C4-2B (cell line): ENCODE measurements around the gene NEMP1.
"Not testable (repeated sequence)": the region's sequence is repeated elsewhere in the genome, so short reads cannot be mapped to it uniquely, and the experiment has no call there.

Source experiments
- H3K27ac ChIP-seq: fragments of 450-650 bp; 2 replicates; pipeline ENCODE4 v1.5.1; 2017
- ZFX ChIP-seq: fragments of 450-650 bp; IDR thresholded peaks from 2 replicates; pipeline ENCODE4 v1.6.1; 2017
- TF ChIP-seq, protein P1 (sequence below): fragments of 450-650 bp; conservative IDR thresholded peaks from 2 replicates; pipeline ENCODE4 v1.5.1; 2017; ENCODE audit warnings: mild to moderate bottlenecking

The NEMP1 gene

DNA sequence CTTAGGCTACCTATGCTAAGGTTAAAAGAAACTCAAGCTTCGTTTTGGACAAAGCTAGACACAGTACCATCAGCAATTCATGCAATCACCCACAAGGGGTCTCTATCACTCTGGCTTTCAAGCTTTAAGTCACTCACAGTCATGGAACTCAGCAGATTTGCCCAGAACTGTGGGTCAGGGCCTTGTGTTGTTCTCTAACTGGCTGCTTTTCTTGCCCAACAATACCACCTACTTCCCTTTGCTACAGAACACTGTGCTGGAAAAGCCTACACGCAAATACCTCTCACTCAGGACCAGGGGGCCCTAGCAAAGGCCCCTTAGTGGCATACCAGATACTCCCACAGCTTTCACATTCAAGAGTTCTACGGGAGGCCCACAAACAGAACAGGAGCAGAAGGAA, 9.1 kb downstream of the NEMP1 start:
- H3K27ac ChIP-seq: no peak overlapping the region
- TF ChIP-seq, protein P1, sequence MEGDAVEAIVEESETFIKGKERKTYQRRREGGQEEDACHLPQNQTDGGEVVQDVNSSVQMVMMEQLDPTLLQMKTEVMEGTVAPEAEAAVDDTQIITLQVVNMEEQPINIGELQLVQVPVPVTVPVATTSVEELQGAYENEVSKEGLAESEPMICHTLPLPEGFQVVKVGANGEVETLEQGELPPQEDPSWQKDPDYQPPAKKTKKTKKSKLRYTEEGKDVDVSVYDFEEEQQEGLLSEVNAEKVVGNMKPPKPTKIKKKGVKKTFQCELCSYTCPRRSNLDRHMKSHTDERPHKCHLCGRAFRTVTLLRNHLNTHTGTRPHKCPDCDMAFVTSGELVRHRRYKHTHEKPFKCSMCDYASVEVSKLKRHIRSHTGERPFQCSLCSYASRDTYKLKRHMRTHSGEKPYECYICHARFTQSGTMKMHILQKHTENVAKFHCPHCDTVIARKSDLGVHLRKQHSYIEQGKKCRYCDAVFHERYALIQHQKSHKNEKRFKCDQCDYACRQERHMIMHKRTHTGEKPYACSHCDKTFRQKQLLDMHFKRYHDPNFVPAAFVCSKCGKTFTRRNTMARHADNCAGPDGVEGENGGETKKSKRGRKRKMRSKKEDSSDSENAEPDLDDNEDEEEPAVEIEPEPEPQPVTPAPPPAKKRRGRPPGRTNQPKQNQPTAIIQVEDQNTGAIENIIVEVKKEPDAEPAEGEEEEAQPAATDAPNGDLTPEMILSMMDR: peak; percentile 83
- TF ChIP-seq ZFX: no peak

DNA sequence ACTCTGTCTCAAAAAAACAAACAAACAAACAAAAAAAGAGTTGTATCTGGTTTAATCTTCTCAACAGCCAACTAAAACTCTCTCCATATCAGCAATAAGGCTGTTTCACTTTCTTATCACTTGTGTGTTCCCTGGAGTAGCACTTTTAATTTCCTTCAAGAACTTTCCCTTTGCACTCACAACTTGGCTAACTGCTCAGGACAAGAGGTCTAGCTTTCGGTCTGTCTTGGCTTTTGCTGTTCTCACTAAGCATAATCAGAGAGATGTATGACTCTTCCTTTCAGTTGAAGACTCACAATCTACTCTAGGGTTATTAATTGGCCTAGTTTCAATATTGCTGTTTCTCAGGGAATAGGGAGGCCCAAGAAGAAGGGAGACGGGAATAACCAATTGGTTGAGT, 12.3 kb downstream of the NEMP1 start:
- TF ChIP-seq, protein P1: no peak
- TF ChIP-seq ZFX: no peak
- no peak overlapping the region for H3K27ac ChIP-seq

DNA sequence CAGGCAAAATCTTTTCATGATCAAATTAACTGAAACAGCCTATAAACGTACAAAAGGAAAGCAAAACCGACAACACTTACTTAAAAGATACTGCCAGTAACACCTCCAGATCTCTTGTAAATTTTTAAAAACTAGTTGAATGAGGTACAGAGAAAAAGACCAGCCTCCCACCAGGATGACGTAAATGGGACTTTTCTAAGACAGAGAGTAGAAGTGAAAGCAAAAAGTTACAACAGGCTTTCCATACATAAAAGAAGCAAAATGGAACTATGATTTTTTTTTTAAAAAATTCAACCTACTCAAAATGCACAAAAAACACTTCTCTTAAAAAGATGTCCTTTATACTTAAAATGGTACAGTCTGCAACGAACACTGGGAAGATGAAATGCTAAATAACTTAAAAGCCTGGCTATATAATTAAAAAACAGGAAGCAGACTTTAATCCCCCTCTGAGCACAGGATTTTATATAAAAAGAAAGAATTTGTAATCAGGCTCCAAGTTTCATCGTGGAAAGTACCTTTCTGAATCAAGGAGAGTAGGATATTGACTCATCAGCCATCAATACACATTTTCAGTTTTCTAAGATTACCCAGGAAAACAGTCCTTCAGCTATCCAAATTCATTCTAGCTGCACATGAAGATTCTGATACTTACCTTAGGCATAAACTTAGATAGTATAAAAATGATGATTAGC, 14.5 kb downstream of the NEMP1 start:
- H3K27ac ChIP-seq: no peak overlapping the region
- TF ChIP-seq, protein P1: no peak
- no peak for TF ChIP-seq ZFX

DNA sequence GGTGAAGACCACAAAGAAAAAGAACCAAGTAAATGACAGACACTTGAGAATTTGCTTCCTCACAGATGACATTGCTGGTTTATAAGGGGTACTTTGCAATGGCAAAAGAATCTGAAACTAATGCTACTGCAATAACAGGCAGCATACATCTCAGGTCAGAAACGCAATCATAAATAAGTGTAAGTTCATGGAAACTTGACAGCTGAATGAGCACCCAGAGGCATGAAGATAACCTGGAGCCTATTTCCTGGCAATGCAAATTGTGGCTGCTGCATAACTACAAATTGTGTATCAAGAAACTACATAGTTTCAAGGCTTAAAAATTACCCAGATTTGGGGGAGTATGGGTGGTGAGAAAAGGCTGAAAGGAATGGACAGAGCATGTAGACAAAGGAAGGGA, 20.1 kb downstream of the NEMP1 start:
- no peak for TF ChIP-seq ZFX
- TF ChIP-seq, protein P1: no peak

DNA sequence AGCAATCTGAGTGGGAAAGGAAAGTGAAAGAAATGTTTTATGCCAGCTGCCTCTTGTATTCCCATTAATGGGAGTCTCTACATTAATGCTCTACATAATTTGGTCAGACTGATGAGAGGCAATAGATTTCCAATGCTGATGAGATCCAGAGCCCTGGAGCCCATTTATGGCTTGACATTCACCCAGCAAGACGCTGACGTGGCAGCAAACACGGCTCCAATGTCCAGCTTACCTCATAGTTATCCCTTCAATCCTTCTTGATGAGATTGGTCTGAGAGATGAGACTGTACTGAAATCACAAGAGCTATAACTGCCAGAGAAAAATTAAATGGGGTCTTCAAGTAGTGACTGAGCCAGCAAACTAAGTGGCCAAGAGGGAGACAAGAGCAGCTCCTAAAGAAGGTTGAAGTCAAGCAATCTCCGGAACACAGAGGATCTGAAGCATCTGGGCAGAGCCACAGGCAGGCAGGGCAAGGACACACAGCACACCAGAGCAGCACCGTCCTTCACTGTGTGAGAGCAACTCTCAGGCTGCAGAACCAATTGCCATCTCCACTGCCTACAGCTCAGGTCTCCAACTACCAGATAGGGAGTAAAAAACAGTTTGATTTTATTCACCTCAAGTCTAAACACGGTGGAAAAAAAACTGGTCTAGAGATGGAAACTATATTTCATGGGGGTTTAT, 21.4 kb downstream of the NEMP1 start:
- H3K27ac ChIP-seq: no peak overlapping the region
- no peak for TF ChIP-seq ZFX

More for the DNA sequence above, 20.1 kb downstream of the NEMP1 start:
- no peak overlapping the region for H3K27ac ChIP-seq

DNA sequence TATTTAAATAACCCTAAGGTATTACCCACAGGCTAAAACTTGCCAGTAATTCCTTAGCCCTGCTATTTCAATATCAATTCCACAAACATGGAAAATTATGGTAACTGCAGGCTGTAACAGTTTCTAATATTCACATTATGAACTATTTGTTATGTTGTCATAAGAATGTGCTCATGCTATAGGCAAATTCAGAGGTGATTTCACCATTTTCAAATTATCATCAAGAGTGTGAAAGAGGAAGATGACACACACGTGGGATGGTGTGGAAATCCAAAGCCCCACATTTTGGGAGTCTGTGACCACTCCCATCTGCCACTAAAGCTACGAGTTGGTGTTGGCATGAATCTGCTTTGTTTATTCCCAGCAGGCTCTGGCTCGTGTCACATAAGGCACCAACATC, 22.8 kb downstream of the NEMP1 start:
- TF ChIP-seq, protein P1: no peak
- TF ChIP-seq ZFX: no peak

DNA sequence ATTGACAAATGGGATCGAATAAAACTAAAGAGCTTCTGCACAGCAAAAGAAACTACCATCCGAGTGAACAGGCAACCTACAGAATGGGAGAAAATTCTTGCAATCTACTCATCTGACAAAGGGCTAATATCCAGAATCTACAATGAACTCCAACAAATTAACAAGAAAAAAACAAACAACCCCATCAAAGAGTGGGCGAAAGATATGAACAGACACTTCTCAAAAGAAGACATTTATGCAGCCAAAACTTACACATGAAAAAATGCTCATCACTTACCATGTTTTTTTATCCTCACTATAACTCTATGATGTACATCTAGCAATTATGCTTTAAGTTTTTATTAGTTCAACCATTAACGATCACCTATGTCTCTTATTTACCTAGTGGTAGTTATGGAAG, 24.7 kb downstream of the NEMP1 start:
- H3K27ac ChIP-seq: not testable (repeated sequence)

More for the DNA sequence above, 22.8 kb downstream of the NEMP1 start:
- no peak overlapping the region for H3K27ac ChIP-seq

DNA sequence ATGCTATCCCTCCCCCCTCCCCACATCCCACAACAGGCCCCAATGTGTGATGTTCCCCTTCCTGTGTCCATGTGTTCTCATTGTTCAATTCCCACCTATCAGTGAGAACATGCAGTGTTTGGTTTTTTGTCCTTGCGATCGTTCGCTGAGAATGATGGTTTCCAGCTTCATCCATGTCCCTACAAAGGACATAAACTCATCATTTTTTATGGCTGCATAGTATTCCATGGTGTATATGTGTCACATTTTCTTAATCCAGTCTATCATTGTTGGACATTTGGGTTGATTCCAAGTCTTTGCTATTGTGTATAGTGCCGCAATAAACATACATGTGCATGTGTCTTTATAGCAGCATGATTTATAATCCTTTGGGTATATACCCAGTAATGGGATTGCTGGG, 25.4 kb downstream of the NEMP1 start:
- H3K27ac ChIP-seq: not testable (repeated sequence)

DNA sequence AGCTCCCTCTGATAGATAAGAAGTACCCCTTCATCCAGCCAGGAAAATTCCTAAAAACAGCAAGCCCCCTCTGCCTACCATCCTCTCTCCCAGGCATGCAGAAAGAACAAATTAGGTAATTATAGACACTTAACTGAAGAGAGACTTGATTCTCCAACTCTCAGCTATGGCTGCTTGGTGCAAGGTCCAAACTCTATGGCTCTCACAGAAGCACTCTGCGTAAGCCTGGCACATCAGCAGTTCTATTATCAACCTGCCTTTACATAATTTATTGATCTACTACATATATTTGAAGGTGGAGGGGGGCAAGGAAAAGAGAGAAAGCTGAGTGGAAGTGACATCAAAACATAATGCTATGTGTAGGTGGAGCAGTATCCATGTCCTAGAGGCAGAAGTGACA, 27.6 kb downstream of the NEMP1 start:
- no peak for TF ChIP-seq ZFX
- TF ChIP-seq, protein P1: no peak
- H3K27ac ChIP-seq: no peak overlapping the region
